CD4-positive, alpha-beta T cell treated with Interleukin-15 for 1 hour (primary cell): ENCODE results near the gene GAD2.
"Not testable (repeated sequence)": the region's sequence is repeated elsewhere in the genome, so short reads cannot be mapped to it uniquely, and the experiment has no call there.

Experiments
- DNase-seq: peaks from one replicate; pipeline ENCODE4 v3.0.0-alpha.2; 2020

GAD2 gene

GRCh38 chr10:26326851-26327250 lies 110.3 kb downstream of the GAD2 start:
- no peak for DNase-seq

GRCh38 chr10:26327811-26328210 lies 111.2 kb downstream of the GAD2 start:
- DNase-seq, result no peak

- DNase-seq, result no peak
Measured at GRCh38 chr10:26331371-26331770, 114.8 kb downstream of the GAD2 start.

- DNase-seq, result no peak
Measured at GRCh38 chr10:26334232-26334931, 117.8 kb downstream of the GAD2 start.

GRCh38 chr10:26334932-26335573 lies 118.5 kb downstream of the GAD2 start:
- peak; percentile 67 for DNase-seq

GRCh38 chr10:26335574-26336093 lies 119.1 kb downstream of the GAD2 start:
- no peak for DNase-seq

- peak; percentile 26 for DNase-seq
Measured at GRCh38 chr10:26336979-26337378, 120.4 kb downstream of the GAD2 start.

- no peak for DNase-seq
Measured at GRCh38 chr10:26341701-26342100, 125.1 kb downstream of the GAD2 start.

- not testable (repeated sequence) for DNase-seq
Measured at GRCh38 chr10:26348821-26349417, 132.3 kb downstream of the GAD2 start.
